Measurements from ENCODE around the gene ZMYND10. TPM values are rescaled to one million over a fixed set of nuclear protein-coding genes. Genes with fewer than 3 reads are reported as not detected.

Gene ZMYND10
- total and polyA plus RNA-seq, 2 donors (not counting 1 experiment from before 2014, with no cell fraction given) = 0.32 to 0.83 TPM

DNA sequence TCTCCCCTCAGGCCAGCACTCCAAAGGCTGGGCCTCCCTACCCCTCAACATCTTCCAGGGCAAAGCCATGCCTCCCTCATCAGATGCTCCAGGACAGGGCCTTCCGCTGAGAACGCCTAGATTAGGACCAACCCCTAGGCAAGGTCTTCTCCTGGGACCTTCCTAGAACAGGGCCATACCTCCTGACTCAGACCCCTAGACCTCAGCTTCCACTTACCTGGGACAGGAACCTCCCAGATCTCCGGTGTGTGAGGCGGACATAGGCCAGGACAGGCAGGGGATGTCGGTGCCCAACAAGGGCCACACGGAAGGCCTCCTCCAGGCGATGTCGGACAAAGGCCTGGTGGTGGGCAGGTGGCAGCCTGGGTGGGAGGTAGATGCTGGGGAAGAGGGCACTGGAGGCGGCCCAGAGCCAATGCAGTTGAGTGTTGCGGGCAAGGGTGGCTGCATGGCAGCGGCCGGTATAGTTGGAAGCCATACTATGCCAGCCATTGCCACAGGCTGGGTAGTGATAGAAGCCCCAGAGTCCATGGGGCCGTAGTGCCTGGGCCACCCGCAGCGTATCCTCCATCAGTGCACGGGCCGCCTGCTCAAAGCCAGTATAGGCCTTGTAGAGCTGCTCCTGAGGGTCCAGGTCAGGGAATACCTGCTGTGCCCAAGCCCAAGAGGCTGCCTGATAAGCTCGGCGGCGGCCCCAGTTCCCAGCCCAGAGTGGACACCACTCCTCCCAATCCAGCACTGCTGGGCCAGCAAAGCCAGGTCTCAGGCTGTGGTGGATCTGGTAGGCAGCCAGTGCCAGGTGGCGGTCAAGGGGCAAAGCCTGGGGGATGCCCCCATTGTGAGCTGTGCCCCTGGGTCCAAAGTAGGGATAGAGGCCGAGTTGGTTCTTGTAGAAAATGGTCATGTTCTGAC is 50.8 kb downstream of the ZMYND10 start:
- peaks cover 11% of the 10 kb centered on the region for H3K4me1 ChIP-seq (ENCODE audit: control insufficient read depth, extremely low read depth, insufficient read depth, low read length)
- no peak for TF ChIP-seq EZH2 (IDR thresholded peaks at IDR 0.05; ENCODE audit: low read length, missing control alignments)
- TF ChIP-seq, protein P1, sequence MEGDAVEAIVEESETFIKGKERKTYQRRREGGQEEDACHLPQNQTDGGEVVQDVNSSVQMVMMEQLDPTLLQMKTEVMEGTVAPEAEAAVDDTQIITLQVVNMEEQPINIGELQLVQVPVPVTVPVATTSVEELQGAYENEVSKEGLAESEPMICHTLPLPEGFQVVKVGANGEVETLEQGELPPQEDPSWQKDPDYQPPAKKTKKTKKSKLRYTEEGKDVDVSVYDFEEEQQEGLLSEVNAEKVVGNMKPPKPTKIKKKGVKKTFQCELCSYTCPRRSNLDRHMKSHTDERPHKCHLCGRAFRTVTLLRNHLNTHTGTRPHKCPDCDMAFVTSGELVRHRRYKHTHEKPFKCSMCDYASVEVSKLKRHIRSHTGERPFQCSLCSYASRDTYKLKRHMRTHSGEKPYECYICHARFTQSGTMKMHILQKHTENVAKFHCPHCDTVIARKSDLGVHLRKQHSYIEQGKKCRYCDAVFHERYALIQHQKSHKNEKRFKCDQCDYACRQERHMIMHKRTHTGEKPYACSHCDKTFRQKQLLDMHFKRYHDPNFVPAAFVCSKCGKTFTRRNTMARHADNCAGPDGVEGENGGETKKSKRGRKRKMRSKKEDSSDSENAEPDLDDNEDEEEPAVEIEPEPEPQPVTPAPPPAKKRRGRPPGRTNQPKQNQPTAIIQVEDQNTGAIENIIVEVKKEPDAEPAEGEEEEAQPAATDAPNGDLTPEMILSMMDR (conservative IDR thresholded peaks at IDR 0.05 in 1 of 2, IDR thresholded peaks at IDR 0.05 in 1 of 2; ENCODE audit: low read depth in 1 of 2, low read length in 2 of 2) = no peak
- no peak for DNase-seq (ENCODE audit: low read depth in 2 of 2)

DNA sequence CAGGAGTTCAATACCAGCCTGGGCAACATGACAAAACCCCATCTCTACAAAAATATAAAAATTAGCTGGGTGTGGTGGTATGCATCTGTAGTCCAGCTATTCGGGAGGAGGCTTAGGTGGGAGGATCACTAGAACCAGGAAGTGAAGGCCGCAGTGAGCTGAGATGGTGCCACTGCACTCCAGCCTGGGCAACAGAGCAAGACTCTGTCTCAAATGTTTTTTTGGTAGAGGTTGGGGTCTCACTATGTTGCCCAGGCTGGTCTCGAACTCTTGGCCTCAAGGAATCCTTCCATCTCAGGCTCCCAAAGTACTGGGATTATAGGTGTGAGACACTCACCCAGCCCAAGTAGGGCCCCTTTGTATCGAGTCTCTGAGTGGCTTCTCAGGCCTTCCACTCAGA is 51.4 kb downstream of the ZMYND10 start:
- Histone ChIP-seq H2AFZ (ENCODE audit: low read length) (no peak overlapping the region), H3K79me2 (ENCODE audit: control insufficient read depth, insufficient read depth, low read length) (peaks cover 19% of the 10 kb centered on the region), H3K36me3 (ENCODE audit: control insufficient read depth, insufficient read depth, low read length) (peaks cover 11% of the 10 kb centered on the region), H3K4me2 (ENCODE audit: extremely low read depth, insufficient read depth, low read length) (no peak overlapping the region), H3K9me3 (ENCODE audit: control insufficient read depth, insufficient read depth, low read depth, low read length) (no peaks in the 10 kb centered on the region), H4K20me1 (ENCODE audit: control insufficient read depth, extremely low read depth, insufficient read depth, low read length) (no peaks in the 10 kb centered on the region), H3K9ac (ENCODE audit: insufficient read depth, low read length) (no peak overlapping the region), H3K4me3 (replicated peaks in 1 of 4; ENCODE audit: control extremely low read depth in 1 of 4, insufficient read depth in 1 of 4, low read depth in 3 of 4, low read length in 4 of 4) (no peak overlapping the region), H3K4me1 (ENCODE audit: control insufficient read depth, extremely low read depth, insufficient read depth, low read length) (peaks cover 9% of the 10 kb centered on the region), H3K27ac (ENCODE audit: insufficient read depth, low read length) (no peak overlapping the region), H3K27me3 (ENCODE audit: control insufficient read depth, insufficient read depth, low read length) (no peaks in the 10 kb centered on the region)
- DNase-seq (ENCODE audit: low read depth in 2 of 2) = no peak
- no peak for TF ChIP-seq EZH2 (IDR thresholded peaks at IDR 0.05; ENCODE audit: low read length, missing control alignments)
- TF ChIP-seq, protein P1 (conservative IDR thresholded peaks at IDR 0.05 in 1 of 2, IDR thresholded peaks at IDR 0.05 in 1 of 2; ENCODE audit: low read depth in 1 of 2, low read length in 2 of 2) = no peak

More for the DNA sequence above, 50.8 kb downstream of the ZMYND10 start:
- Histone ChIP-seq H3K9me3 (ENCODE audit: control insufficient read depth, insufficient read depth, low read depth, low read length) (no peaks in the 10 kb centered on the region), H3K9ac (ENCODE audit: insufficient read depth, low read length) (no peak overlapping the region), H3K79me2 (ENCODE audit: control insufficient read depth, insufficient read depth, low read length) (peaks cover 19% of the 10 kb centered on the region), H4K20me1 (ENCODE audit: control insufficient read depth, extremely low read depth, insufficient read depth, low read length) (no peaks in the 10 kb centered on the region), H3K27me3 (ENCODE audit: control insufficient read depth, insufficient read depth, low read length) (no peaks in the 10 kb centered on the region), H3K4me2 (ENCODE audit: extremely low read depth, insufficient read depth, low read length) (no peak overlapping the region), H3K27ac (ENCODE audit: insufficient read depth, low read length) (no peak overlapping the region), H3K4me3 (replicated peaks in 1 of 4; ENCODE audit: control extremely low read depth in 1 of 4, insufficient read depth in 1 of 4, low read depth in 3 of 4, low read length in 4 of 4) (no peak overlapping the region), H2AFZ (ENCODE audit: low read length) (no peak overlapping the region), H3K36me3 (ENCODE audit: control insufficient read depth, insufficient read depth, low read length) (peaks cover 6% of the 10 kb centered on the region)

DNA sequence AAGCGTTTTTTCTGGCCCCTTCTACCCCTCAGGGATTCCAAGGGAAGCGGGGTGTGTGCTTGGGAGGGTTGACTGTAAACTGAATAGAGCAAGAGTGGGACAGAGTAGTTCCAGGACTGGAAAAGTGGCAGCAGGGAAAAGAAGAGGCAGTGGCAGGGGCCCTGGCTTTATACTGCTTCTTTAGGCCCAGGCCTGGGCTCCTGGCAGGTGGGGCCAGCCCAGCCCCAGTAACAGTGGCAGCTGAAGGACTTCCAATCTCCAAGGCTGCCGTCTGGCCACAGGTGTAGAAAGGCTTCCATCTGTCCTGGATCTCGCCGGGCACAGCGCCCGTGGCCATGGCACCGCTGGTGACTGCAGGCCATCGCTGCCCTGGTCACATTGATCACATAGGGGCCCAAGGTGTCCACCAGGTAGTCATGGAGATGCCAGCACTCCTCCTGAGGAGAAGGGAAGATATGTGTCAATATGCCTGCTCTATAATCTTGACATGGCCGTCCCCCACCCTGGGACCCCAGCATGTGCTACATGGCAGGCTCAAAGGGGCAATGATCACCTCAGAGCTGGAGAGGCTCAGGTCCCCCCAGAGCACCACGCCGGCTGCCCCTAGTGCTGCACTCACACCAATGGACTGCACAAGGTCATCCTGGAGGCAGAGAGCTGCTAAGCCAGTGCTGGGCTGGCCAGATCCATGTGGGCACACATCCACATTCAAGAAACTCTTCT is 52.3 kb downstream of the ZMYND10 start:
- H2AFZ ChIP-seq (ENCODE audit: low read length) = peak overlapping the region; percentile 53
- peaks cover 19% of the 10 kb centered on the region for H3K79me2 ChIP-seq (ENCODE audit: control insufficient read depth, insufficient read depth, low read length)
- H3K4me2 ChIP-seq (ENCODE audit: extremely low read depth, insufficient read depth, low read length) = peak overlapping the region; percentile 96
- no peaks in the 10 kb centered on the region for H4K20me1 ChIP-seq (ENCODE audit: control insufficient read depth, extremely low read depth, insufficient read depth, low read length)
- no peak overlapping the region for H3K9ac ChIP-seq (ENCODE audit: insufficient read depth, low read length)
- H3K4me1 ChIP-seq (ENCODE audit: control insufficient read depth, extremely low read depth, insufficient read depth, low read length) = peaks cover 5% of the 10 kb centered on the region
- H3K27me3 ChIP-seq (ENCODE audit: control insufficient read depth, insufficient read depth, low read length) = no peaks in the 10 kb centered on the region
- peak overlapping the region; percentile 93 for H3K27ac ChIP-seq (ENCODE audit: insufficient read depth, low read length)
- H3K9me3 ChIP-seq (ENCODE audit: control insufficient read depth, insufficient read depth, low read depth, low read length) = no peaks in the 10 kb centered on the region
- no peak for DNase-seq (ENCODE audit: low read depth in 2 of 2)
- H3K36me3 ChIP-seq (ENCODE audit: control insufficient read depth, insufficient read depth, low read length) = peaks cover 16% of the 10 kb centered on the region
- peak overlapping the region in 1 of 4 experiments; percentile 79 for H3K4me3 ChIP-seq (replicated peaks in 1 of 4; ENCODE audit: control extremely low read depth in 1 of 4, insufficient read depth in 1 of 4, low read depth in 3 of 4, low read length in 4 of 4)
- no peak for TF ChIP-seq EZH2 (IDR thresholded peaks at IDR 0.05; ENCODE audit: low read length, missing control alignments)
